SK-MEL-5 (cell line): ENCODE measurements around the gene BHLHE23. TPM values are rescaled to one million over a fixed set of nuclear protein-coding genes. Genes with fewer than 3 reads are reported as not detected.

Experiments
- DNase-seq: peaks from one replicate; pipeline ENCODE4 v3.0.0-alpha.2; 2016; ENCODE audit warnings: low read depth, low spot score
- in situ Hi-C: cut with HindIII; loops from 2 replicates; pipeline ENCODE4 v1.10.0; 2016; ENCODE audit warnings: low sequenced_read_pairs, high pct_unique_total_duplicates, low pct_unique_long_range_greater_than_20kb
- total RNA-seq: library from RNA; depleted of rRNA; stranded (reverse); fragments of >200 nt; shearing (Covaris generic); gene quantifications from 2 replicates; pipeline ENCODE4 v1.2.3, GENCODE V29; 2014

Gene BHLHE23
- total RNA-seq, 1 experiment from 2014 or later = not detected

- in situ Hi-C loops = no loop called here
- no peak for DNase-seq
Measured at GRCh38 chr20:63003546-63003945, 3.2 kb downstream of the BHLHE23 start.

GRCh38 chr20:63002511-63002910 is 4.3 kb downstream of the BHLHE23 start:
- no peak for DNase-seq
- in situ Hi-C loops = no loop called here

- no peak for DNase-seq
- in situ Hi-C loops = no loop called here
Measured at GRCh38 chr20:63000958-63001357, 5.8 kb downstream of the BHLHE23 start.

GRCh38 chr20:63000036-63000435 is 6.7 kb downstream of the BHLHE23 start:
- in situ Hi-C loops = no loop called here

DNA sequence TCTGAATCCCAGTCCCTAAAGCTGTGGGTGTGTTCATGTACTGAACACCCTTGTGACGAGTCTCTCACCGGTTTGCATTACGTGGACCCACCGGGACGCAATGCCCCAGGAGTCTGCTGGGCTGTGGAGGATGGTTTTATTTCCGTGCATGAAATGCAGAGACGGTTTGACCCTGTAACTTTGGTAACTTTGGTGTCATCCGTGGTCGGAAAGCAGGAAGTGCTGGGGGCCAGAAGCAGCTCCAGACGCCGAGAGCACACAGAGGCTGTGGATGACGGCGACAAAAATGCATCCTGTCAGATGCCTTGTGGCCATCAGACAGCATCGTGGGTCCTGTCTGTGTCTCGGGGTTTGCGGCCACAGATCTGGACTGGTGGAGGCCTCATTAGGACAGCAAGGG is 7.2 kb downstream of the BHLHE23 start:
- in situ Hi-C loops = no loop called here

More at GRCh38 chr20:63000036-63000435, 6.7 kb downstream of the BHLHE23 start:
- no peak for DNase-seq

DNA sequence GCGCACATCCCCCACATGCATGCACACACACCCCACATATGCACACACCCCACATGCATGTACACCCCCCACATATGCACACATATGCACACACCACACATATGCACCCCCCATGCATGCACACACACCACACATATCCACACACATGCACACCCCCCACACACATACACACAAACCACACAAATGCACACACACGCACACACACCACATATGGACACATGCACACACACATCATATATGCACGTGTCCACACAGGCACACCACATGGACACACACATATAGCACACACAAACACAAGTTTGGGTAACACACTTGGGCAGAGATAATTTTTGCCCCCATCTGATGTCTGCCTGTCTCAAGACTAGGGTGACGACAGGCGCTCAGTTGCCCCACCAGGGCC is 8.3 kb downstream of the BHLHE23 start:
- DNase-seq = no peak
- in situ Hi-C loops = no loop called here

More for the DNA sequence above, 7.2 kb downstream of the BHLHE23 start:
- no peak for DNase-seq

DNA sequence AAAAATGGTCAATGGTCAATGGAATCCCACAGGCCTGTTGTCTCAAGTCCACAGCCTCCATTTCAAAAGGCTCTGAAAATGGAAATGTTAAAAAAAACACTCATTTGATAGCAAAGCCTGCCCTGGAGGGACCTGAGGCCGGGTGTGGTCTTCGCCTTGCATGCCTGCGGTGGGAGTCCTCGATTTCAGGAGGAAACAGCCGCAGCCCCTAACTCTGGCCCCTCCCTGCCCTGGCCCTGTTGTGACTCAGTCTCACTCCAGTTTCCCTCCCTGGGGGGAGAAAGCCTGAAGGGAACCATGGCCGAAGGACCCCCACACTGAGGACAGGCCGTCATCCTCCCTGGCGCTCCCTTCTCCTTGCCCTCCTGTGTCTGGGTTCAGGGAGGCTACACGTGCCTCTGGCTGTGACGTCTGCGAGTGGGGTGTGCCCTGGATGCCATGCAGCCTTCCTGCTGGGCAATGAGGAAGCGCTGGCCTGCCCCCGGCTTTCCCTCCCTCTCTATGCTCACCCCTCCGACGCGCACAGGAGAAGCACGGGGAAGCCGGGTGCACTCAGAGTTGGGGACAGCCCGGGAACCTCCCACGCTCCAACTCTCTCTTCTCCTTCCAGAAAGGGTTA is 9.2 kb downstream of the BHLHE23 start:
- DNase-seq = no peak
- in situ Hi-C loops = no loop called here

GRCh38 chr20:62996596-62996982 is 10.2 kb downstream of the BHLHE23 start:
- DNase-seq = no peak
- in situ Hi-C loops = no loop called here

GRCh38 chr20:62995898-62996595 is 10.7 kb downstream of the BHLHE23 start:
- in situ Hi-C loops = no loop called here

GRCh38 chr20:62995481-62995880 is 11.3 kb downstream of the BHLHE23 start:
- no peak for DNase-seq
- in situ Hi-C loops = no loop called here

More at GRCh38 chr20:62995898-62996595, 10.7 kb downstream of the BHLHE23 start:
- DNase-seq = no peak

GRCh38 chr20:62994869-62995281 is 11.9 kb downstream of the BHLHE23 start:
- no peak for DNase-seq
- in situ Hi-C loops = no loop called here

GRCh38 chr20:62993856-62994494 is 12.8 kb downstream of the BHLHE23 start:
- in situ Hi-C loops = no loop called here
- no peak for DNase-seq

DNA sequence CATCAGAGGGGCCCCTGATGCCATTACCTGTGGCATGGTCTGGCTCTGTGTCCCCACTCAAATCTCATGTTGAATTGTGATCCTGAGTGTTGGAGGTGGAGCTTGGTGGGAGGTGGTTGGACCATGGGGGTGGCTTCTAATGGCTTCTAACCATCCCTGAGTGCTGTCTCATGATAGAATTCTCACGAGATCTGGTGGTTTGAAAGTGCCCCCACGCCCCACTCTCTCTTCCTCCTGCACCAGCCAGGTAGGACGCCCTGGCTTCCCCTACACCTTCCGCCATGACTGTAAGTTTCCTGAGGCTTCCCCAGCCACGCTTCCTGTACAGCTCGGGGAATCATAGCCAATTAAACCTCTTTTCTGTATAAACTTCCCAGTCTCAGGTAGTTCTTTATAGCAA is 14.9 kb downstream of the BHLHE23 start:
- no peak for DNase-seq
- in situ Hi-C loops = no loop called here

GRCh38 chr20:62991196-62991807 is 15.5 kb downstream of the BHLHE23 start:
- DNase-seq = no peak
- in situ Hi-C loops = no loop called here

DNA sequence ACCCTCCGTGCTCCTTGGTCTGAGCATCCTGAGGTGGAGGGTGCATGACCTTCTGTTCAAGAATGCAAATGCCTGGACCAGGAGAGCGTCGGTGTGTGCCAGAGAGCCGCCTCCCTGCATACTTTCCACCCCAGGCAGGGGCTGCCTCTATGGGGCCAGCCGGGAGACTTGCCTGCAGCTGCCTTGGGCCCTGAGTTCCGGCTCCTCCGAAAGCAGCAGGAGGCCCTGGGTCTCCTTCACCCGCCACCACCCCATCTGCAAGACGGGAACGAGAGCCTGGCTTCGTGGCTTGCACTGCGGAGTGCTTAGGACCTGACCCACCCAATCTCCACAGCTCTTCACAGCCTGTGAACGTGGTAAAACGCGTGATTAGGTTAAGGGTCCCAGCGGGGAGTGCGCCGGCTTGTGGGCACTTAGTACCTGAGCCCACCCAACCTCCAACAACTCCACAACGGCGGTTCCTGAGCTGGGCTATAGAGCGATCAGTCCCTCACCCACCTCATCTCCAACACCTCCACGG is 16.4 kb downstream of the BHLHE23 start:
- in situ Hi-C loops = no loop called here

GRCh38 chr20:62989201-62989601 is 17.6 kb downstream of the BHLHE23 start:
- no peak for DNase-seq
- in situ Hi-C loops = no loop called here

More for the DNA sequence above, 16.4 kb downstream of the BHLHE23 start:
- no peak for DNase-seq

DNA sequence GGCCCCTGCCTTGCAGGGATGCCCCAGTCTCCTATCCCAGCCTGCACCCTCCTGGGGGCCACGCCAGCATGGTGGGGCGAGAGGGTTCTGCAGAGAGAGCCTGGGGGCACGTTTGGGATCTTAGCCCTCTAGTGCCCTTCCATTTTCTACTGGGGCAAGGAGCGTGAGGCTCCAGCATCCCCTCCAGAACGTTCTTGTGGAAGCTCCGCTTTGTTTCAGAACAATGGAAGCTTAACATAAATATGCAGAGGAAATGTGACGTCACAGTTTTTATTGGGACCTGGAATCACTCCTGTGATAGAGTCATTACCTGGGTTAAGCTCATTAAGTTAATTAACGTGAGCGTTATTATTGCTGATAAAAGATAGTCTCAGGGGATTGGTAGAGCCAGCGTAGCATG is 19.6 kb downstream of the BHLHE23 start:
- in situ Hi-C loops = no loop called here

GRCh38 chr20:62986257-62986800 is 20.4 kb downstream of the BHLHE23 start:
- DNase-seq = no peak
- in situ Hi-C loops = no loop called here

More for the DNA sequence above, 19.6 kb downstream of the BHLHE23 start:
- DNase-seq = no peak
